ENCODE results near the gene RRP9. TPM values are rescaled to one million over a fixed set of nuclear protein-coding genes. Genes with fewer than 3 reads are reported as not detected.

RRP9 gene
- polyA plus RNA-seq, 1 donor from 2014 or later = 26.8 TPM

DNA sequence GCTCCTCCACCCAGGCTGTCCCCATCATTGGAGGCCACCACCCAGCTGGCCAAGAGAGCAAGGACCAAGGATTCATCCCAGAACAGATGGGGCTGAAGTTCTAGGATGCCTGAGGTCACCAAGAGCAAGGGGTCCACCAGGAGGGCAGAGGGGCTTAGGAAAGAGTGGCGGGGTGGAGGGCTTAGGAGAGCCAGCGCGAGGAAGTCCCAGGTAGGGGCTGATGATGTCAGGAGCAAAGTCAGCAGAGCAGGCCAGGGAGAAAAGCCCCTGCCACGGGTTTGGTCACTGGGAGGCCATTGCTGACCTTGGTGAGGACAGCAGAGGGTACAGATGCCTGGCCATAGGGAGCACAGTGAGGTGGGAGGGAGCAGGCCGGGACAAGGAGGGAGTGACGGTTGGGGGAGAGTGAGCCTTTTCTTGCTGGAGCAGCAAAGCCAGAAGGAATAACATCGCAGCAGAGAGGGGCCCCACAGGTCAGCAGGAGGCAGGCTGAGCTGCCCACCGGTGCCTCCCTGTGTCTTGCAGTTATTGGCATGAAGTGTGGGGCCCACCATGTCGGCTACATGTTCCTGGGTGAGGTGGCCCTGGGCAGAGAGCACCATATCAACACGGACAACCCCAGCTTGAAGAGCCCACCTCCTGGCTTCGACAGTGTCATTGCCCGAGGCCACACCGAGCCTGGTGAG lies 5.7 kb upstream of the RRP9 start:
- no peak overlapping the region for H2AFZ ChIP-seq (ENCODE audit: low read depth, low read length)
- no peak overlapping the region for H3K4me2 ChIP-seq (ENCODE audit: low read length)
- no peaks in the 10 kb centered on the region for H3K36me3 ChIP-seq (ENCODE audit: insufficient read depth, low read length)
- H3K4me3 ChIP-seq (ENCODE audit: low read length) = no peak overlapping the region
- no peaks in the 10 kb centered on the region for H3K27me3 ChIP-seq (ENCODE audit: insufficient read depth, low read depth, low read length)
- H3K79me2 ChIP-seq (replicated peaks; ENCODE audit: insufficient read depth, low read length) = no peaks in the 10 kb centered on the region
- H4K20me1 ChIP-seq (ENCODE audit: insufficient read depth) = no peaks in the 10 kb centered on the region
- no peaks in the 10 kb centered on the region for H3K9me3 ChIP-seq (ENCODE audit: low read length)
- no peak for TF ChIP-seq RAD21 (conservative IDR thresholded peaks at IDR 0.05)
- no peak for TF ChIP-seq EZH2 (IDR thresholded peaks at IDR 0.05; ENCODE audit: borderline replicate concordance, insufficient read depth, low read length, poor library complexity, severe bottlenecking)
- no peak for TF ChIP-seq EP300 (conservative IDR thresholded peaks at IDR 0.05; ENCODE audit: poor library complexity, severe bottlenecking)
- no peak for TF ChIP-seq TAF1 (IDR thresholded peaks at IDR 0.05; ENCODE audit: low read depth)
- no peak for TF ChIP-seq MXI1 (conservative IDR thresholded peaks at IDR 0.05; ENCODE audit: poor library complexity, severe bottlenecking)
- TF ChIP-seq POLR2AphosphoS5 (IDR thresholded peaks at IDR 0.05) = no peak
- no peak for TF ChIP-seq REST (IDR thresholded peaks at IDR 0.05; ENCODE audit: borderline replicate concordance)
- TF ChIP-seq SMC3 (conservative IDR thresholded peaks at IDR 0.05; ENCODE audit: poor library complexity) = no peak
- TF ChIP-seq, protein P1, sequence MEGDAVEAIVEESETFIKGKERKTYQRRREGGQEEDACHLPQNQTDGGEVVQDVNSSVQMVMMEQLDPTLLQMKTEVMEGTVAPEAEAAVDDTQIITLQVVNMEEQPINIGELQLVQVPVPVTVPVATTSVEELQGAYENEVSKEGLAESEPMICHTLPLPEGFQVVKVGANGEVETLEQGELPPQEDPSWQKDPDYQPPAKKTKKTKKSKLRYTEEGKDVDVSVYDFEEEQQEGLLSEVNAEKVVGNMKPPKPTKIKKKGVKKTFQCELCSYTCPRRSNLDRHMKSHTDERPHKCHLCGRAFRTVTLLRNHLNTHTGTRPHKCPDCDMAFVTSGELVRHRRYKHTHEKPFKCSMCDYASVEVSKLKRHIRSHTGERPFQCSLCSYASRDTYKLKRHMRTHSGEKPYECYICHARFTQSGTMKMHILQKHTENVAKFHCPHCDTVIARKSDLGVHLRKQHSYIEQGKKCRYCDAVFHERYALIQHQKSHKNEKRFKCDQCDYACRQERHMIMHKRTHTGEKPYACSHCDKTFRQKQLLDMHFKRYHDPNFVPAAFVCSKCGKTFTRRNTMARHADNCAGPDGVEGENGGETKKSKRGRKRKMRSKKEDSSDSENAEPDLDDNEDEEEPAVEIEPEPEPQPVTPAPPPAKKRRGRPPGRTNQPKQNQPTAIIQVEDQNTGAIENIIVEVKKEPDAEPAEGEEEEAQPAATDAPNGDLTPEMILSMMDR (IDR thresholded peaks at IDR 0.05; ENCODE audit: poor library complexity, severe bottlenecking) = no peak
- H3F3A ChIP-seq (ENCODE audit: insufficient read depth, low read length, poor library complexity, severe bottlenecking) = no peaks in the 10 kb centered on the region
- H3K27ac ChIP-seq (ENCODE audit: low read length) = no peak overlapping the region
- no peak overlapping the region for H3K9ac ChIP-seq (ENCODE audit: low read length)
- H3K9me2 ChIP-seq (ENCODE audit: insufficient read depth, low read length) = no peaks in the 10 kb centered on the region

GRCh38 chr3:51946796-51947195 lies 5.1 kb upstream of the RRP9 start:
- H3K79me2 ChIP-seq (replicated peaks; ENCODE audit: insufficient read depth, low read length) = no peaks in the 10 kb centered on the region
- H3K9ac ChIP-seq (ENCODE audit: low read length) = no peak overlapping the region
- no peaks in the 10 kb centered on the region for H3K9me2 ChIP-seq (ENCODE audit: insufficient read depth, low read length)
- no peak overlapping the region for H3K4me2 ChIP-seq (ENCODE audit: low read length)
- no peaks in the 10 kb centered on the region for H3K27me3 ChIP-seq (ENCODE audit: insufficient read depth, low read depth, low read length)
- H2AFZ ChIP-seq (ENCODE audit: low read depth, low read length) = no peak overlapping the region
- no peaks in the 10 kb centered on the region for H3F3A ChIP-seq (ENCODE audit: insufficient read depth, low read length, poor library complexity, severe bottlenecking)
- TF ChIP-seq POLR2AphosphoS5 (IDR thresholded peaks at IDR 0.05) = no peak
- TF ChIP-seq MXI1 (conservative IDR thresholded peaks at IDR 0.05; ENCODE audit: poor library complexity, severe bottlenecking) = no peak
- TF ChIP-seq SMC3 (conservative IDR thresholded peaks at IDR 0.05; ENCODE audit: poor library complexity) = no peak
- no peak for TF ChIP-seq EZH2 (IDR thresholded peaks at IDR 0.05; ENCODE audit: borderline replicate concordance, insufficient read depth, low read length, poor library complexity, severe bottlenecking)
- no peak for TF ChIP-seq EP300 (conservative IDR thresholded peaks at IDR 0.05; ENCODE audit: poor library complexity, severe bottlenecking)
- no peaks in the 10 kb centered on the region for H4K20me1 ChIP-seq (ENCODE audit: insufficient read depth)
- no peaks in the 10 kb centered on the region for H3K36me3 ChIP-seq (ENCODE audit: insufficient read depth, low read length)
- no peak overlapping the region for H3K4me3 ChIP-seq (ENCODE audit: low read length)
- no peak overlapping the region for H3K27ac ChIP-seq (ENCODE audit: low read length)
- H3K9me3 ChIP-seq (ENCODE audit: low read length) = no peaks in the 10 kb centered on the region
